Cardiac atrium fibroblast (primary cell): ENCODE measurements around the gene ZZZ3. TPM values are rescaled to one million over a fixed set of nuclear protein-coding genes. Genes with fewer than 3 reads are reported as not detected.

Source experiments
- total RNA-seq: library from RNA; depleted of rRNA; stranded (reverse); fragments of >200 nt; gene quantifications from 2 replicates; pipeline ENCODE4 v1.2.3, GENCODE V29; 2015

The ZZZ3 gene
- total RNA-seq: 40.3 and 41.2 TPM in 2 replicates

GRCh38 chr1:77682460-77683159, at the start of gene ZZZ3:
TSS of gene ZZZ3 (minus strand) at chr1:77682658. CDS start at chr1:77633354, 49,304 bp downstream.

Other genes with a start within 250 kb of the ZZZ3 start
- 59.2 and 63.2 TPM in 2 replicates for gene USP33, start 77.2 kb upstream of the ZZZ3 start, total RNA-seq
- 15.7 and 16.2 TPM in 2 replicates for gene MIGA1, start 97.0 kb upstream of the ZZZ3 start, total RNA-seq
- 12.5 and 26.5 TPM in 2 replicates for gene NEXN, start 206.0 kb upstream of the ZZZ3 start, total RNA-seq